NCI-H1694 treated with DMSO at 0.1 percent for 48 hours (cell line): ENCODE results near the gene CASS4.

Experiments
- DNase-seq: peaks from one replicate; lab custom pipeline; 2025; lab: John Stamatoyannopoulos, UW

The CASS4 gene

GRCh38 chr20:56423211-56423610 is 11.2 kb downstream of the CASS4 start:
- no peak for DNase-seq

GRCh38 chr20:56423886-56424285 is 11.8 kb downstream of the CASS4 start:
- no peak for DNase-seq

- DNase-seq: no peak
Observed at GRCh38 chr20:56424931-56425330, 12.9 kb downstream of the CASS4 start.

GRCh38 chr20:56426026-56426425 is 14.0 kb downstream of the CASS4 start:
- no peak for DNase-seq

- DNase-seq: no peak
Observed at GRCh38 chr20:56426926-56427325, 14.9 kb downstream of the CASS4 start.

- no peak for DNase-seq
Observed at GRCh38 chr20:56427797-56428196, 15.7 kb downstream of the CASS4 start.

GRCh38 chr20:56428410-56428809 is 16.4 kb downstream of the CASS4 start:
- DNase-seq: no peak

- DNase-seq: no peak
Observed at GRCh38 chr20:56428881-56429280, 16.8 kb downstream of the CASS4 start.

- DNase-seq: no peak
Observed at GRCh38 chr20:56429502-56429901, 17.4 kb downstream of the CASS4 start.

- no peak for DNase-seq
Observed at GRCh38 chr20:56429941-56430340, 17.9 kb downstream of the CASS4 start.

- no peak for DNase-seq
Observed at GRCh38 chr20:56430461-56430860, 18.4 kb downstream of the CASS4 start.

- no peak for DNase-seq
Observed at GRCh38 chr20:56430957-56431356, 18.9 kb downstream of the CASS4 start.

GRCh38 chr20:56431471-56431870 is 19.4 kb downstream of the CASS4 start:
- no peak for DNase-seq

- DNase-seq: no peak
Observed at GRCh38 chr20:56433221-56433879, 21.3 kb downstream of the CASS4 start.

GRCh38 chr20:56433880-56434255 is 21.8 kb downstream of the CASS4 start:
- no peak for DNase-seq

GRCh38 chr20:56437196-56437960 is 25.3 kb downstream of the CASS4 start:
- no peak for DNase-seq

GRCh38 chr20:56438284-56438683 is 26.2 kb downstream of the CASS4 start:
- no peak for DNase-seq

- DNase-seq: no peak
Observed at GRCh38 chr20:56439771-56440291, 27.8 kb downstream of the CASS4 start.

- no peak for DNase-seq
Observed at GRCh38 chr20:56440346-56441007, 28.4 kb downstream of the CASS4 start.

- no peak for DNase-seq
Observed at GRCh38 chr20:56442389-56443365, 30.6 kb downstream of the CASS4 start.

GRCh38 chr20:56443654-56444540 is 31.8 kb downstream of the CASS4 start:
- DNase-seq: no peak
